ENCODE results near the gene FGF9. TPM values are rescaled to one million over a fixed set of nuclear protein-coding genes. Genes with fewer than 3 reads are reported as not detected.

Gene FGF9
- total and polyA plus RNA-seq, 10 of the 15 experiments (the other 5 are each of a cell fraction or from before 2014, with no cell fraction given) = 0.05 to 1.5 (median 0.83) TPM

GRCh38 chr13:21707586-21707985 lies 36.7 kb downstream of the FGF9 start:
- Histone ChIP-seq H3K9me3 (replicated peaks; ENCODE audit: control insufficient read depth, insufficient read depth, low read length) (no peaks in the 10 kb centered on the region), H3K36me3 (ENCODE audit: control insufficient read depth in 2 of 2, insufficient read depth in 2 of 2, low read length in 1 of 2) (no peaks in the 10 kb centered on the region), H3K27me3 (replicated peaks in 1 of 2; ENCODE audit: control insufficient read depth in 2 of 2, insufficient read depth in 2 of 2, low read length in 1 of 2) (no peaks in the 10 kb centered on the region), H4K20me1 (ENCODE audit: control insufficient read depth, insufficient read depth) (no peaks in the 10 kb centered on the region), H3K4me2 (ENCODE audit: control insufficient read depth, insufficient read depth) (no peak overlapping the region), H3K4me1 (ENCODE audit: control insufficient read depth, insufficient read depth, low read length) (no peaks in the 10 kb centered on the region), H3K27ac (ENCODE audit: control insufficient read depth, insufficient read depth) (no peak overlapping the region), H3K79me2 (ENCODE audit: control insufficient read depth, insufficient read depth, low read length) (no peaks in the 10 kb centered on the region), H3K9ac (ENCODE audit: control insufficient read depth, insufficient read depth, low read length) (no peak overlapping the region), H3K4me3 (no peak overlapping the region), H2AFZ (ENCODE audit: control insufficient read depth, low read depth, low read length) (no peak overlapping the region)
- TF ChIP-seq SREBF2 (IDR thresholded peaks at IDR 0.05; ENCODE audit: low read length) (no peak), MTA2 (IDR thresholded peaks at IDR 0.05; ENCODE audit: low read depth) (no peak), TBL1XR1 (IDR thresholded peaks at IDR 0.05; ENCODE audit: low read depth, low read length) (no peak), TCF7 (IDR thresholded peaks at IDR 0.05; ENCODE audit: borderline replicate concordance) (no peak), ZNF687 (IDR thresholded peaks at IDR 0.05) (no peak), IRF3 (IDR thresholded peaks at IDR 0.05) (no peak), SPI1 (IDR thresholded peaks at IDR 0.05; ENCODE audit: borderline replicate concordance, insufficient read depth, low read depth, low read length) (no peak), GABPA (IDR thresholded peaks at IDR 0.05; ENCODE audit: low read depth) (no peak), TCF12 (IDR thresholded peaks at IDR 0.05; ENCODE audit: low read depth, low read length) (no peak)
- SMC1A ChIA-PET (ENCODE audit: uncharacterized antibody, unreplicated experiment) = no interaction called here
- CTCF ChIA-PET = no interaction called here
- intact Hi-C loops (cut with micrococcal nuclease; ENCODE audit: unreplicated experiment) (no loop called here), in situ Hi-C loops (cut with MboI) (no loop called here)
- WGBS (ENCODE audit: insufficient coverage, insufficient replicate concordance, low lambda C conversion rate, missing lambda C conversion rate) = 47% methylated on average over 3 of the region's 3 CpGs
- ATAC-seq (no peak), DNase-seq (ENCODE audit: low read depth, low spot score) (no peak), FAIRE-seq (no peak)
- POLR2A ChIA-PET = no interaction called here
- no TSS peak for BruUV-seq (replicated peaks)
- RAD21 ChIA-PET (ENCODE audit: unreplicated experiment) = no interaction called here

All from GM12878 (cell line).